ENCODE results near the gene JARID2.

The JARID2 gene

GRCh38 chr6:15279047-15279661, 33.3 kb downstream of the JARID2 start:
- no peak overlapping the region for H2BK15ac ChIP-seq (ENCODE audit: low read length)
- DNase-seq (ENCODE audit: low spot score), result no peak
- H3K4me3 ChIP-seq (ENCODE audit: low read length in 2 of 2), result no peak overlapping the region
- H2AK5ac ChIP-seq (ENCODE audit: low read depth, low read length), result no peak overlapping the region
- WGBS, 2 donors (ENCODE audit: extremely low coverage in 2 of 2, insufficient read length in 2 of 2, insufficient replicate concordance in 1 of 2), result no CpG with 5 or more reads among the region's 5 CpGs
- H3K18ac ChIP-seq (ENCODE audit: low read length), result no peak overlapping the region
- H3K27ac ChIP-seq (replicated peaks; ENCODE audit: low read length), result no peak overlapping the region
- H4K8ac ChIP-seq (ENCODE audit: low read depth, low read length), result no peak overlapping the region
- no peaks in the 10 kb centered on the region for H3K79me1 ChIP-seq (ENCODE audit: low read depth, low read length)
- H2BK12ac ChIP-seq (ENCODE audit: low read length), result no peak overlapping the region
- H2BK120ac ChIP-seq (ENCODE audit: low read depth, low read length), result no peak overlapping the region
- H3K36me3 ChIP-seq (replicated peaks in 1 of 2; ENCODE audit: control insufficient read depth in 2 of 2, insufficient read depth in 2 of 2, low read length in 2 of 2), result peaks cover 0 to 5% of the 10 kb centered on the region in 2 donors
- no peak overlapping the region for H3K9ac ChIP-seq (ENCODE audit: low read depth, low read length, poor library complexity)
- H2BK5ac ChIP-seq (ENCODE audit: low read length), result no peak overlapping the region
- H3K4me1 ChIP-seq (ENCODE audit: control insufficient read depth in 2 of 2, insufficient read depth in 1 of 2, low read depth in 1 of 2, low read length in 2 of 2), result peaks cover 6 to 7% of the 10 kb centered on the region in 2 donors
- no peak overlapping the region for H3K4ac ChIP-seq (ENCODE audit: low read length)
- H3K27me3 ChIP-seq (ENCODE audit: control insufficient read depth in 3 of 3, insufficient read depth in 3 of 3, low read depth in 1 of 3, low read length in 3 of 3), result no peaks in the 10 kb centered on the region
- no peaks in the 10 kb centered on the region for H3K9me3 ChIP-seq (replicated peaks in 1 of 2; ENCODE audit: control insufficient read depth in 2 of 2, insufficient read depth in 1 of 2, low read depth in 1 of 2, low read length in 2 of 2)
- no peak overlapping the region for H4K91ac ChIP-seq (ENCODE audit: low read depth, low read length, poor library complexity)
- H3K4me2 ChIP-seq (ENCODE audit: insufficient read depth, low read length, poor library complexity, severe bottlenecking), result no peak overlapping the region
- H3K14ac ChIP-seq (ENCODE audit: low read length), result no peak overlapping the region
- no peak overlapping the region for H3K23ac ChIP-seq (ENCODE audit: low read depth, low read length, poor library complexity)
- H2AFZ ChIP-seq (ENCODE audit: low read length), result no peak overlapping the region

- Histone ChIP-seq H2AFZ (ENCODE audit: low read length) (no peak overlapping the region), H2BK120ac (ENCODE audit: low read depth, low read length) (no peak overlapping the region), H4K8ac (ENCODE audit: low read depth, low read length) (no peak overlapping the region), H3K9ac (ENCODE audit: low read depth, low read length, poor library complexity) (no peak overlapping the region), H3K36me3 (replicated peaks in 1 of 2; ENCODE audit: control insufficient read depth in 2 of 2, insufficient read depth in 2 of 2, low read length in 2 of 2) (no peaks in the 10 kb centered on the region), H3K27me3 (ENCODE audit: control insufficient read depth in 3 of 3, insufficient read depth in 3 of 3, low read depth in 1 of 3, low read length in 3 of 3) (no peaks in the 10 kb centered on the region), H3K23ac (ENCODE audit: low read depth, low read length, poor library complexity) (no peak overlapping the region), H3K79me1 (ENCODE audit: low read depth, low read length) (no peaks in the 10 kb centered on the region), H4K91ac (ENCODE audit: low read depth, low read length, poor library complexity) (no peak overlapping the region), H3K4me3 (ENCODE audit: low read length in 2 of 2) (no peak overlapping the region), H3K4ac (ENCODE audit: low read length) (no peak overlapping the region), H2AK5ac (ENCODE audit: low read depth, low read length) (no peak overlapping the region), H3K27ac (replicated peaks; ENCODE audit: low read length) (no peak overlapping the region), H2BK12ac (ENCODE audit: low read length) (no peak overlapping the region), H3K4me2 (ENCODE audit: insufficient read depth, low read length, poor library complexity, severe bottlenecking) (no peak overlapping the region), H3K18ac (ENCODE audit: low read length) (no peak overlapping the region), H2BK5ac (ENCODE audit: low read length) (no peak overlapping the region), H3K4me1 (ENCODE audit: control insufficient read depth in 2 of 2, insufficient read depth in 1 of 2, low read depth in 1 of 2, low read length in 2 of 2) (peaks cover 6 to 7% of the 10 kb centered on the region in 2 donors), H3K14ac (ENCODE audit: low read length) (no peak overlapping the region), H2BK15ac (ENCODE audit: low read length) (no peak overlapping the region), H3K9me3 (replicated peaks in 1 of 2; ENCODE audit: control insufficient read depth in 2 of 2, insufficient read depth in 1 of 2, low read depth in 1 of 2, low read length in 2 of 2) (no peaks in the 10 kb centered on the region)
- no CpG with 5 or more reads among the region's 6 CpGs for WGBS, 2 donors (ENCODE audit: extremely low coverage in 2 of 2, insufficient read length in 2 of 2, insufficient replicate concordance in 1 of 2)
- DNase-seq (ENCODE audit: low spot score), result no peak
Measured at GRCh38 chr6:15280028-15280427, 34.2 kb downstream of the JARID2 start.

GRCh38 chr6:15280961-15281360, 35.1 kb downstream of the JARID2 start:
- H3K36me3 ChIP-seq (replicated peaks in 1 of 2; ENCODE audit: control insufficient read depth in 2 of 2, insufficient read depth in 2 of 2, low read length in 2 of 2), result peaks cover 0 to 2% of the 10 kb centered on the region in 2 donors
- H3K14ac ChIP-seq (ENCODE audit: low read length), result no peak overlapping the region
- no peak overlapping the region for H3K4me2 ChIP-seq (ENCODE audit: insufficient read depth, low read length, poor library complexity, severe bottlenecking)
- no peak overlapping the region for H3K18ac ChIP-seq (ENCODE audit: low read length)
- H3K23ac ChIP-seq (ENCODE audit: low read depth, low read length, poor library complexity), result no peak overlapping the region
- no peak overlapping the region for H3K9ac ChIP-seq (ENCODE audit: low read depth, low read length, poor library complexity)
- no peak overlapping the region for H2BK15ac ChIP-seq (ENCODE audit: low read length)
- H3K79me1 ChIP-seq (ENCODE audit: low read depth, low read length), result no peaks in the 10 kb centered on the region
- no peak overlapping the region for H2AK5ac ChIP-seq (ENCODE audit: low read depth, low read length)
- no peak overlapping the region for H3K4me3 ChIP-seq (ENCODE audit: low read length in 2 of 2)
- WGBS, 2 donors (ENCODE audit: extremely low coverage in 2 of 2, insufficient read length in 2 of 2, insufficient replicate concordance in 1 of 2), result no CpG with 5 or more reads among the region's 8 CpGs
- no peak overlapping the region for H3K4ac ChIP-seq (ENCODE audit: low read length)
- peaks cover 5 to 7% of the 10 kb centered on the region in 2 donors for H3K4me1 ChIP-seq (ENCODE audit: control insufficient read depth in 2 of 2, insufficient read depth in 1 of 2, low read depth in 1 of 2, low read length in 2 of 2)
- no peaks in the 10 kb centered on the region for H3K9me3 ChIP-seq (replicated peaks in 1 of 2; ENCODE audit: control insufficient read depth in 2 of 2, insufficient read depth in 1 of 2, low read depth in 1 of 2, low read length in 2 of 2)
- no peak overlapping the region for H4K91ac ChIP-seq (ENCODE audit: low read depth, low read length, poor library complexity)
- H3K27ac ChIP-seq (replicated peaks; ENCODE audit: low read length), result no peak overlapping the region
- no peaks in the 10 kb centered on the region for H3K27me3 ChIP-seq (ENCODE audit: control insufficient read depth in 3 of 3, insufficient read depth in 3 of 3, low read depth in 1 of 3, low read length in 3 of 3)
- DNase-seq (ENCODE audit: low spot score), result no peak
- no peak overlapping the region for H4K8ac ChIP-seq (ENCODE audit: low read depth, low read length)
- H2AFZ ChIP-seq (ENCODE audit: low read length), result no peak overlapping the region
- no peak overlapping the region for H2BK12ac ChIP-seq (ENCODE audit: low read length)
- no peak overlapping the region for H2BK120ac ChIP-seq (ENCODE audit: low read depth, low read length)
- H2BK5ac ChIP-seq (ENCODE audit: low read length), result no peak overlapping the region

GRCh38 chr6:15282334-15282733, 36.5 kb downstream of the JARID2 start:
- Histone ChIP-seq H4K8ac (ENCODE audit: low read depth, low read length) (no peak overlapping the region), H2AFZ (ENCODE audit: low read length) (no peak overlapping the region), H2AK5ac (ENCODE audit: low read depth, low read length) (no peak overlapping the region), H3K4ac (ENCODE audit: low read length) (no peak overlapping the region), H3K23ac (ENCODE audit: low read depth, low read length, poor library complexity) (no peak overlapping the region), H3K18ac (ENCODE audit: low read length) (no peak overlapping the region), H2BK120ac (ENCODE audit: low read depth, low read length) (no peak overlapping the region), H3K9ac (ENCODE audit: low read depth, low read length, poor library complexity) (no peak overlapping the region), H3K9me3 (replicated peaks in 1 of 2; ENCODE audit: control insufficient read depth in 2 of 2, insufficient read depth in 1 of 2, low read depth in 1 of 2, low read length in 2 of 2) (no peaks in the 10 kb centered on the region), H3K36me3 (replicated peaks in 1 of 2; ENCODE audit: control insufficient read depth in 2 of 2, insufficient read depth in 2 of 2, low read length in 2 of 2) (peaks cover 0 to 3% of the 10 kb centered on the region in 2 donors), H3K27me3 (ENCODE audit: control insufficient read depth in 3 of 3, insufficient read depth in 3 of 3, low read depth in 1 of 3, low read length in 3 of 3) (no peaks in the 10 kb centered on the region), H2BK12ac (ENCODE audit: low read length) (no peak overlapping the region), H3K79me1 (ENCODE audit: low read depth, low read length) (no peaks in the 10 kb centered on the region), H2BK15ac (ENCODE audit: low read length) (no peak overlapping the region), H2BK5ac (ENCODE audit: low read length) (no peak overlapping the region), H3K4me1 (ENCODE audit: control insufficient read depth in 2 of 2, insufficient read depth in 1 of 2, low read depth in 1 of 2, low read length in 2 of 2) (no peaks in the 10 kb centered on the region), H3K27ac (replicated peaks; ENCODE audit: low read length) (no peak overlapping the region), H3K4me2 (ENCODE audit: insufficient read depth, low read length, poor library complexity, severe bottlenecking) (no peak overlapping the region), H3K14ac (ENCODE audit: low read length) (no peak overlapping the region), H4K91ac (ENCODE audit: low read depth, low read length, poor library complexity) (no peak overlapping the region), H3K4me3 (ENCODE audit: low read length in 2 of 2) (no peak overlapping the region)
- no CpG with 5 or more reads among the region's 4 CpGs for WGBS, 2 donors (ENCODE audit: extremely low coverage in 2 of 2, insufficient read length in 2 of 2, insufficient replicate concordance in 1 of 2)
- no peak for DNase-seq (ENCODE audit: low spot score)

All from neuronal stem cell (in vitro differentiated cells).